Stimulated activated CD8-positive, alpha-beta memory T cell treated with anti-CD3 and anti-CD28 coated beads, Interleukin-15, amount 100 ng/mL, for 48 hours (primary cell): ENCODE data around the gene PFKFB4.
A peak's percentile ranks its signal among the peaks of the same experiment; 100 is the strongest.
"Not testable (repeated sequence)": the region's sequence is repeated elsewhere in the genome, so short reads cannot be mapped to it uniquely, and the experiment has no call there.

Experiments used
- DNase-seq, 2 donors: peaks; one replicate each; pipeline ENCODE4 v3.0.0-alpha.2; 2020; ENCODE audit warnings: low read depth in 2 of 2

PFKFB4 gene

DNA sequence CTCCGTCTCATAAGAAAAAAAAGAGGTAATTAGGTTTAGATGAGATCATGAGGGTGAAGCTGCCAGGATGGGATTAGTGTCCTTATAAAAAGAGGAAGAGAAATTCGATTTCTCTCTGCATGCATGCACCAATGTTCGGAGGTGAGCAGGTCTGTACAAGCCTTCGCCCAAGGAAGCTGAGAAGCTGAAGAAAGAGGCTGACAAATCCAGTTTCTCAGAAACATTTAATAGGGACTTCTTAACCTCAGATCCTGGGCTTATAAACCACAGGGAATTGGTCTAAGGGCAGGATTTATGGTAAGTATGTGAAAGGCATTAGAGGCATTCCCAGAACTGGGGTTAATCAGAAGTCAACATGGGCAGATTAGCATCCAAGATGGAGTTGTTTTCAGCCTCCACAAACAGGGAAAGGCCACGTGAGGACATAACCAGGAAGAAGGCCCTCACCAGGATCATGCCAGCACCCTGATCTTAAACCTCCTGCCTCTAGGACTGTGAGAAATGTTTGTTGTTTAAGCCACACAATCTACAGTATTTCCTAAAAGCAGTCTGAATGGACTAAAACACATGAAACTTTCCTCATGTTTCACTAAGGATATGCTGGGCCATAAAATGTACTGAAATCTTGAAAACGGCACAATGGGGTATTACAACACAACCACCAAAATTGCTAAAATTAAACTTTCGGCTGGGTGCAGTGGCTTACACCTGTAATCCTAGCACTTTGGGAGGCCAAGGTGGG, 64.0 kb downstream of the PFKFB4 start:
- no peak for DNase-seq

DNA sequence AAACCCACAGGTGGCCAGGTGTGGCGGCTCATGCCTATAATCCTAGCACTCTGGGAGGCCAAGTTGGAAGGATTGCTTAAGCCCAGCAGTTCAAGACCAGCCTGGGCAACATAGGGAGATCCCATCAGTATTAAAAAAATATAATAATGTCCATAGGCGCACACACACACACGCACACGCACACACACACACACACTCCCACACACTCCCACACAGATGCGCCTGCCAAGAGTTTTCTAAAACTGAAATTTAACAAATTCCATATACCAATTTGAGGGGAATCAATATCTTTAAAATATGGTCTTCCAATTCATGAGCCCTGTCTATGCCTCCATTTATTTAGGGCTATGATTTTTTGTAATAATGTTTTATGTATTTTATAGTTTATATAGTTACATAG, 69.7 kb downstream of the PFKFB4 start:
- no peak for DNase-seq

DNA sequence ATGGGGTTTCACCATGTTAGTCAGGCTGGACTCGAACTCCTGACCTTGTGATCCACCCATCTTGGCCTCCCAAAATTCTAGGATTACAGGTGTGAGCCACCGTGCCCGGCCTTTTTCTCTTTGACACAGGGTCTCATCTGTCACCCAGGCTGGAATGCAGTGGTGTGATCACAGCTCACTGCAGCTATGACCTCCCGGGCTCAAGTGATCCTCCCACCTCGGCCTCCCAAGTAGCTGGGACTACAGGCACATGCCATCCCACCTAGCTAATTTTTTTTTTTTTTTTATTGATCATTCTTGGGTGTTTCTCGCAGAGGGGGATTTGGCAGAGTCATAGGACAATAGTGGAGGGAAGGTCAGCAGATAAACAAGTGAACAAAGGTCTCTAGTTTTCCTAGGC, 73.8 kb downstream of the PFKFB4 start:
- not testable (repeated sequence) for DNase-seq

DNA sequence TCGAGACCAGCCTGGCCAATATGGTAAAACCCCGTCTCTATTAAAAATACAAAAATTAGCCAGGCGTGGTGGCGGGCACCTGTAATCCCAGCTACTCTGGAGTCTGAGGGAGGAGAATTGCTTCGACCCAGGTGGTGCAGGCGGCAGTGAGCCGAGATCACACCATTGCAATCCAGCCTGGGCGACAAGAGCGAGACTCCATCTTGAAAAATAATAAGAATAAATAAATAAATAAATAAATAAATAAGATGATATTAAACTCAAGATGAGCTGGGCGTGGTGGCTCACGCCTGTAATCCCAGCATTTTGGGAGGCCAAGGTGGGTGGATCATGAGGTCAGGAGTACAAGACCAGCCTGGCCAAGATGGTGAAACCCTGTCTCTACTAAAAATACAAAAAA, 75.7 kb downstream of the PFKFB4 start:
- DNase-seq = not testable (repeated sequence)

DNA sequence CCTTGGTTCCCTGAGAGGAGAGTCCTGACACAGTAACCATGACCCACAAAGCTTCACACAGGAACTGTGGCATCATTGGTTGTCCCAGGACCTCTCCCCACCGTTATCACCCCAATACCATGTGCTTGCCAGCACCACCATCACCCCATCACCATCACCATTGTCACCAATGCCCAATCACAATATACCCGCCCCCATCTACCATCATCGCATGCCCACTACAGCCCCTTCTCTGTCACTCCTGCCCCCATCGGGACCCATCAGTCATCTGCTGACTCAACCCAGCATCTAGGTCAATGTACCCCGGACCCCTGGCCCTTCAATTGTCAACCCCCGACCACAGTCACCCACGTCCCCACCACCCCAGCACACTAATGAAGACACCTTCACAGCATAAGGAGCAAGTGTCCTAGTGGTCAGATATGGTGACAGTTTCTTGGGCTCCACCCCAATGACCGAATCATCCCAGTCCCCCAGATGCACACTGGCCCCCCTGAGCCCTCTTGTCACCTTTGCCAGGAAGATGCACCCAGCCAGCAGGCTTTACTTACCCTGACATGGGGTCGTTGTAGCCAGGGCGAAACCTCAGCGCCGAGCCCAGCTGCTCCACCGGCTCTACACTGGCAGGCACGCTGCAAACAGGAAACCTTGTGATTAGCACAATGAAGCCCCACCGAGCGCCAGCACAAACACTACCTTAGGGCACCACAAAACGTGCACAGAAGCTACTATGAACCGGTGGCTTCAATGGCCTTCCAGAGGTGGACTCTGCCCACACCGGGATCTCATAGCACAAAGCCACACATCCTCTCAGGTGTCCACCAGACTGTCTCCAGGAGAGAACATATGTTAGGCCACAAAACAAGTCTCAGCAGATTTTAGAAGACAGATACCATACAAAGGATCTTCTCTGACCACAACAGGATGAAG, 77.7 kb downstream of the PFKFB4 start:
- DNase-seq = peak in 1 of 2 donors; percentile 32

DNA sequence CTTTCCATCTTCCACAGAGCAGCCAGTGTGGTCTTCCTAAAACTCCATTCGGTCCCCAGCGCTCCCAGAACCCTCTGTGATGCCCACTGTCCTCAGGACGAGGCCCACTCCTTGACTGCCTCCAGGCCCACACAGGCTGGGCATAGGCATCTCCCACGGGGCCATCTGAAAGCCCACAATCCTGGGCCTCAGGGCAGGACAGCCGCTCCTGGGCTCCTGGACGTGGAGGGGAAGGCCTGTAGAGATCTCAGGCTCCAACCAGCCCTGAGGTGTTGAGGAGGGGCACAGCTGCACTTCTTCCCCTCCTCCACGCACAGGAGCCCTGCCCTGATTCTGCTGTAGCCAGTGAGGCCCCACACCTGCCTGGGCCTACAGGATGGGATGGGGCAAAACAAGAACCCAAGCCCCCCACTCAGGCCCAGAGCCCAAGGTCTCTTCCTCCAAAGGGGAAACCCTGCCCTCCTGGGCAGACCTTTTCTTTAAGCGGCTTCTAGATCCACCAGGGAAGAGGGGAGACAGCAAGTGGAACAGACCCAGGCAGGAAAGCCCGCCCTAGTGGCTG, 78.6 kb downstream of the PFKFB4 start:
- DNase-seq = no peak

DNA sequence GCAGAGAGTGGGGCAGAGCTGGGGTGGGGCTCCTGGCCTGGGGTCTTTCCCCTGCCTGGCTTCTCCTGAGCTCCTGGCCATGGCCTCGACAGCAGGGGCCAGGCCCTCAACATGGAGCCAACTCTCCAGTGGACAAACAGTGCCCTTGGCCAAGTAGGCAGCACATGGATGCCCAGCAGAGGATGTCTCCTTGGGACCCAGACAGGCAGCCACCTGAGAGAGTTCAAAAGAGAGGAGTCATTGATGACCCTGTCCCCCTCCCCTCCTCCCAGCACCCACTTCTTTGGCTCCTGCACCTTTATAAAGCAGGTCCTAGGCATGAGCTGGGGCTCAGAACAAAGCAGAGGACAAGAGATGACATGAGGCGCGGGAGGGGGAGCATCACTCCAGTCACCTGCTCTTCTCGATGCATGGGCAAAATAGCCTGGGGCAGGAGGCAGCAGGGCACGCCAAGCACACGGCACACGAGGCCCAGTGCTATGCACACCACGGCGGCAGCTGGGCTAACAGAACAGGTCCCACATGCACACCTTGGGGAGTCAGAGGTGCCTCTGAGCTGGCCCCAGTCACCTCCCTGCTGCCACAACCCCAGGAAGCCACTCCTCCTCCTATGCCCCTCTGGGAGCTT, 80.1 kb downstream of the PFKFB4 start:
- no peak for DNase-seq

DNA sequence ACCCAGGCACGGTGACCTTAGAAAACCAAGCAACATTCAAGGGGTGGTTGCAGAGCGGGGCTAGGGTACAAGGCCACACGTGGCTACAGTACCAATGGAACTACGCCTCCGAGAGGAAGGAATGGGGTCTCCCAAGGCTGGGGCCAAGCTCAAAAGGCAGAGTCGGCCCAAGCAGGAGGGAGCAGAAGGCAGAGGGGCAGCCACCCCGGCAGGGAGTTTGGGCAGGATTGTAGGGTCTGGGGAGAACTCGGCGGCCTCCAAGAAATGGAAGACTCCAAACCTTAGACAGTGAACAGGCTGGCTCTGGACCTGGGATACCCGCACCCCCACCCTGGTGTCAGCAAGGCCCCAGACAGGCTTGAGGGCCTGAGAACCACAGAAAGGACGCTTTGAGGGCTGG, 81.4 kb downstream of the PFKFB4 start:
- no peak for DNase-seq

DNA sequence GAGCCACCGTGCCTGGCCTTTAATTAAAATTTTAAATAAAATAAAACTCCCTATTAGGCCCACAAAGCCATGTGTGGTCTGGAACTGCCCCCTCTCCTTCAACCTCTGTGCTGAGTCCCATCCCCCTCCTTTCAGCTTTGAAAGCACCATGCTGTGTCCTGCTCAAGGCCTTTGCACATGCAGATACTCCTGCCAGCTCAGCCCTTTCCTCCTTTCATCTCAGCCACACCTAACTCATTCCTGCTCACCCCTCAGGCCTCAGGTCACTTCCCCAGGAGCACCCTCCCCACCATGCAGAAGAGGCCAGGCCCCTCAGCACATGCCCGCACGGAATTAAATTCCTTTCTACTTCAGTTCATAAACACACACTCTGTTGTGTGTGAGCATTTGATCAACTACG, 82.0 kb downstream of the PFKFB4 start:
- no peak for DNase-seq

DNA sequence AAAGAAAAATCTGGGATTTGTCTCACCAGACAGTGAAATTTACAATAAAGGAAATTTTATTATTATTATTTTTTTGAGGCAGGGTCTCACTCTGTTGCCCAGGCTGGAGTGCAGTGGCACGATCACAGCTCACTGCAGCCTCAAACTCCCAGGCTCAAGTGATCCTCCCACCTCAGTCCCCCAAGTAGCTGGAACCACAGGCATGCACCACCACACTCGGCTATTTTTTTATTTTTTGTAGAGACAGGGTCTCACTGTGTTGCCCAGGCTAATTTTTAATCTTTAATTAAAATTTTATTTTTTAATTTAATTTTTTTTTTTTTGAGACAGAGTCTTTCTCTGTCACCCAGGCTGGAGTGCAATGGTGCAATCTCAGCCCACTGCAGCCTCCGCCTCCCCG, 82.6 kb downstream of the PFKFB4 start:
- DNase-seq = not testable (repeated sequence)

DNA sequence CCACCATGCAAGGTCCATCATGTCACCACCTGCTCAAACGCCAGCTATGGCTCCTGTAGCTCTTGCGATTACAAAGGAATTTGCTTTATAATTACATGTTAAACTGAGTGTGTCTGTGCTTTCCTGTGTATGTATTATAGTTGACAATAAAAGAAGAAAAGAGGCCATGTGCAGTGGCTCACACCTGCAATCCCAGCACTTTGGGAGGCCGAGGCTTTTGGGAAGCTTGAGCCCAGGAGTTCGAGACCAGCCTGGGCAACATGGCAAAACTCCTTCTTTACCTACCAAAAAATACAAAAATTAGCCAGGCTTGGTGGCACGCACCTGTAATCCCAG, 83.0 kb downstream of the PFKFB4 start:
- DNase-seq = no peak

DNA sequence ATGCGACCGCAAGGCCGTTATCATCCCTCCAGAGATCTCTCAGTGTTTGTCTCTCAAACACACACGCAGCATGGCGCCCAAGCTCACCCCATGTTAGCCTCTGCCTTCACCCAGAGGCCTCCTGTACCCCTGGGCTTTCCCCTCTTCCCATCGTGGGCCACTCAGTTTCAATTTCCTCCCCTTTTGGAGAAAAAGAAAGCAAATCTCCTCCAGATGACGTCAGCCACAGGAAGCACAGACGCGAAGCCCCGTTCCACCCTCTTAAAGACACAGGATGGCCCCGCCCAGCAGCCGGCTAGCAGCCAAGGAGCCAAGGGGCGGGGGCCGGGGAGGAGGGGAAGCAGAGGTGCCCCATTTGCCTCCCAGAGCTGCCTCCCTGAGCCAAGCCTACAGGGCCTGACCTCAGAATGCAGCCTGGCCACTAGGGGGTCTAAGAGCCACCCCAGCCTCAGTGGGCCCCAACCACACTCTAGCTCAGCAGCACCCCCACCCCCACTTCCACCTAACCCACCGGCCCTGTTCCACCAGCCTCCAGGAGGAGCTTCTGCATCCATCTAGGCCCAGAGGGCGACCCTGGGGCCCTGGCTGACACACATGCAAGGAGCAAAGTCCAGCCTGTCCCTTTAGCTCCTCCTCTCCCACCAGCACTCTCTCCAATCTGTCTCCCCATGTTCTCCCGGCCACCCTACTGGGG, 83.5 kb downstream of the PFKFB4 start:
- DNase-seq = peak; percentile 93 to 94

DNA sequence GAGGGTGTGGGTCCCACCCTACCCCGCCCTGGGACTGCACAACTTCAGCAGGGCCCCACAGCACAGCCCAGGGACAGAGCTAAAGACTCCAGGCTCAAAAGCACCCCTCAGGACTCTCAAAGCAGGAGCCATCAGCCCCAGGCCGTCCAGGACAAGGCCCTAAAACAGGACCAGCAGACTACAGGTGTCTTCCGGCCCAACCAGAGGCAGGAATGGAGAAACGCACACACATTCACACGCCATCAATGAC, 84.0 kb downstream of the PFKFB4 start:
- no peak for DNase-seq

DNA sequence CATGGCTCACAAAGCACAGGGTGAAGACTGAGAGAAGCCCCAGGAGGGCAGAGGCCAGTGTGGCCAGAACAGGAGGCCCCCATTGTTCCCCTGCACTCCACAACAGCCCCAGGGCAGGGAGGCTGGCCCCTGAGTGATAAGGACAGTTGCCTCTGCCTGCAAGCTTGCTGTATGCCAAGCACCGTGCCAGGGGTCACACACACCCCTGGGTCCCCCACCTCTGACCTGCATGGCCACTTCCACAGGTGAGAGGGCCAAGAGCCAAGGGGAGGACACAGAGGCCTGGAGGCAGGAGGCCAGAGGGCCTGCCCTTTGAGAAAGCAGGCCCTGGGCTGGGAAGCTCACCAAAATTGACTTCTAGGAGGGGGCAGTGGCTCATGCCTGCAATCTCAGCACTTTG, 86.3 kb downstream of the PFKFB4 start:
- DNase-seq = no peak

DNA sequence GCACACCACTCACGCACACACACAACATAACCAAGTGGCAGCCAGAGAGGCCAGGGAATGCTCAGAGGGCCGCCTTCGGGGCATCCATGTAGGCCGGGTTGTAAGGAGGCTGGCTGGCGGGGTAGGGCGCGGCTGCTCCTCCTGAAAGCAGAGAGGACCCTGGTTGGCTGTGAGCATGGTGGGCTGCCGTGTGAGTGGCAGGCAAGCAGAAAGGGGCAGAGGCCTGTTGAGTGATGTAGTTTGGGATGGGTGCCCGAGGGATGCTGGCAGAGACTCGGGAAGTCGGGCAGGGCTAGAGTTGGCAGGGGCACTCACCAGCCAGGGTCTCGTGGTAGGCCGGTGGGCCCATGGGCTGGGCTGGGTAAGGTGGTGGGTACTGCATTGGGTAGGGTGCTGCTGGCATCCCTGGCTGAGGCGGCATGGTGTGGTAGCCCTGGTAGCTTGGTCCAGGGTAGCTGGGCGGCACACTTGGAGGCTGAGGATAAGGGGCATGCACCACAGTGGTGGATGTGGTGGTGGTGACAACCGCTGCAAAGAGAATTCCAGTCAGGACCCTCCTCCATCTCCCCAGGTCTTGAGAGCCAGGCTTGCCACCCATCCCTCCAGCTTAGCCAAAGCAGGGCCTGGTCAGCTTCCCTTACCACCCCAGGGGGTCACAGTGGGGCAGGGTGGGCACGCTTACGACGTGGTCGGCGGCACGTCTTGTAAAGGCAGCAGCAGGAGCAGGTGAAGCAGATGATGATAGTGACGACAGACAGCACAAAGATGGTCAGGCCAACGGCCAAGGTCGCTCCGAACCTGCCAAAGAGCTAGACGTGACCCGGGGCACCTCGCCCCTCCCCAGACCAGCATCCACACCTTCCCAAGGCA, 87.3 kb downstream of the PFKFB4 start:
- DNase-seq = no peak

DNA sequence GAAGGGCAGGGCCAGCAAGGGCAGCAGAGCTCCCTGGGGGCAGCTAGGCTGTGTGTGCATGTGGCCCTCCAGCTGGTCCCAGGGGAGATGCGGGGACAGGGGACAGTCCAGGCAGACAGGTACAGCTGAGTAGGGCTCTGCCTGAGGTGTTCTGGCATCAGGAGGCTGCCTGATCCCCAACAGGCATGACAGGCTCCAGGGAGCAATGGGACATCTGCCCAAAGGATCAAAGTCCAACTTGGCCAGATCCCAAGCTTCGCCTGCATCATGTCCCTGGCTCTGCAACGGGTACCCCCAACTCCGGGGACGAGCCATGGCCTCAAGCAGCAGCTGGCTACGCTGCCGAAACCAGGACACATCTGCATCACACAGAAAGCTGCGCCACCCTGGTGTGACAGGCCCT, 88.3 kb downstream of the PFKFB4 start:
- DNase-seq = no peak
